Keratinocyte (primary cell): ENCODE measurements around the gene IRX4. TPM values are rescaled to one million over a fixed set of nuclear protein-coding genes. Genes with fewer than 3 reads are reported as not detected.
A peak's percentile ranks its signal among the peaks of the same experiment; 100 is the strongest.

Source experiments
- DNase-seq: peaks from one replicate; pipeline ENCODE4 v3.0.0-alpha.2; 2011; ENCODE audit warnings: low read depth, missing footprints, low spot score
- FAIRE-seq: peaks from 2 replicates; lab custom pipeline; 2011; peaks lifted over from hg19 to GRCh38; lab: Jason Lieb, UNC
- H2AFZ ChIP-seq: 2 replicates; pipeline ENCODE4 v1.6.0; 2012; ENCODE audit warnings: low read length, control low read depth, inconsistent platforms; ENCODE audit not compliant: control insufficient read depth
- H3K27ac ChIP-seq: 2 replicates; pipeline ENCODE4 v1.5.1; 2011; ENCODE audit warnings: low read length; ENCODE audit not compliant: control insufficient read depth, insufficient read depth
- H3K27me3 ChIP-seq: 3 replicates; pipeline ENCODE4 v1.6.0; 2011; ENCODE audit warnings: low read length; ENCODE audit not compliant: control insufficient read depth, insufficient read depth; ENCODE audit errors: extremely low read depth
- H3K36me3 ChIP-seq, 2 experiments: 2 replicates in 1 of 2; 3 replicates in 1 of 2; pipeline ENCODE4 v1.5.1; 2011; ENCODE audit warnings: low read length in 2 of 2, mild to moderate bottlenecking in 1 of 2; ENCODE audit not compliant: control insufficient read depth in 2 of 2, insufficient read depth in 2 of 2; ENCODE audit errors: extremely low read depth in 1 of 2
- H3K4me1 ChIP-seq: 3 replicates; pipeline ENCODE4 v1.5.1; 2011; ENCODE audit warnings: low read length; ENCODE audit not compliant: control insufficient read depth, insufficient read depth; ENCODE audit errors: extremely low read depth
- H3K4me2 ChIP-seq: 3 replicates; pipeline ENCODE4 v1.6.0; 2011; ENCODE audit warnings: low read depth, low read length; ENCODE audit not compliant: control insufficient read depth, insufficient read depth; ENCODE audit errors: extremely low read depth
- H3K4me3 ChIP-seq, 3 experiments: fragments of 200-600 bp in 1 of 3; sonication (generic) in 1 of 3; 2 replicates in 2 of 3; 3 replicates in 1 of 3; pipeline ENCODE4 v1.5.1; 2011 to 2016; ENCODE audit warnings: low read length in 3 of 3, mild to moderate bottlenecking in 3 of 3, control low read depth in 2 of 3, inconsistent platforms in 1 of 3, low read depth in 1 of 3, mixed read lengths in 1 of 3, mixed run types in 1 of 3, moderate library complexity in 1 of 3; ENCODE audit not compliant: control insufficient read depth in 2 of 3, insufficient read depth in 2 of 3; ENCODE audit errors: extremely low read depth in 1 of 3
- H3K79me2 ChIP-seq: 2 replicates; pipeline ENCODE4 v1.6.0; 2012; ENCODE audit warnings: low read length; ENCODE audit not compliant: control insufficient read depth, insufficient read depth
- H3K9ac ChIP-seq: 3 replicates; pipeline ENCODE4 v1.6.0; 2011; ENCODE audit warnings: low read length; ENCODE audit not compliant: control insufficient read depth, insufficient read depth; ENCODE audit errors: extremely low read depth
- H3K9me1 ChIP-seq: 3 replicates; pipeline ENCODE4 v1.6.0; 2011; ENCODE audit warnings: low read length; ENCODE audit not compliant: control insufficient read depth, insufficient read depth; ENCODE audit errors: extremely low read depth
- H3K9me3 ChIP-seq: 2 replicates; pipeline ENCODE4 v1.5.1; 2012; ENCODE audit warnings: low read depth, low read length; ENCODE audit not compliant: control insufficient read depth
- H4K20me1 ChIP-seq: 3 replicates; pipeline ENCODE4 v1.6.0; 2011; ENCODE audit warnings: low read length; ENCODE audit not compliant: control insufficient read depth, insufficient read depth; ENCODE audit errors: extremely low read depth
- CTCF ChIP-seq, 3 experiments: IDR thresholded peaks in 1 of 3; conservative IDR thresholded peaks in 1 of 3; optimal IDR thresholded peaks in 1 of 3; 2 replicates in 2 of 3; 3 replicates in 1 of 3; pipeline versions ENCODE3 to v1.5.1; 2011; ENCODE audit warnings: low read length in 3 of 3, mild to moderate bottlenecking in 3 of 3, moderate library complexity in 2 of 3, control low read depth in 1 of 3, inconsistent platforms in 1 of 3; ENCODE audit not compliant: insufficient read depth in 2 of 3; ENCODE audit errors: extremely low read depth in 1 of 3
- EZH2 ChIP-seq: IDR thresholded peaks from one replicate; pipeline ENCODE4 v1.6.1; 2012; ENCODE audit warnings: inconsistent platforms, mild to moderate bottlenecking, low read length, moderate library complexity
- dilution Hi-C: fragments of 300-500 bp; cut with MboI; formaldehyde crosslinking; loops from one replicate; pipeline ENCODE4 v1.7.0; 2020; ENCODE audit warnings: low sequenced_read_pairs; ENCODE audit not compliant: extremely low pct_ligation_motif_present
- polyA plus RNA-seq, 5 experiments: library from polyadenylated mRNA; depleted of rRNA in 3 of 5; stranded (reverse) in 3 of 5; stranded (forward) in 1 of 5; unstranded in 1 of 5; fragments of >200 nt; gene quantifications; 1 replicate in 1 of 5; 2 replicates in 3 of 5; 3 replicates in 1 of 5; pipeline versions ENCODE4 v1.2.1 to v1.2.3, GENCODE V29; 2011 to 2012; ENCODE audit warnings: missing spikeins in 2 of 5, low read depth in 1 of 5, low replicate concordance in 1 of 5

IRX4 gene
- polyA plus RNA-seq, 1 donor (not counting 4 experiments of a cell fraction or from before 2014, with no cell fraction given) = 18.2 TPM

DNA sequence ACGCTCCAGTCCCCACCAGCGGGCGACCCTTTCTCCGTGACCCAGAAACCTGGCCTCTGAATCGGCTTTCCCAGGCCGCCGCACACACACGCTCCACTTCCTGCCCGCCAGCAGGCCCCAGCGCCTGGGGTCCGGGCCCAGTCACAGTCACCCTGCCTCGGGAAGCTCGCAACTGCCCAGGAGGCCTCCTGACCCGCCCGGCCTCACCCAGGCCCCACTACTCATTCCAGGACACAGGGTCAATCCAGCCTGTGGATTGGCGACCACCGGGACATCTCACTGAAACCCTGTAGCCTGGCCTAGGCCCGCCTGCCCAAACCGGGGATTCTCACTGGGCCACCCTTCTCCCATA is 2.7 kb upstream of the IRX4 start:
- dilution Hi-C loops = no loop called here
- Histone ChIP-seq H3K4me2 (peak overlapping the region; percentile 78), H4K20me1 (no peaks in the 10 kb centered on the region), H3K36me3 (peaks cover 4 to 5% of the 10 kb centered on the region in 2 experiments), H3K9me3 (no peaks in the 10 kb centered on the region), H3K27ac (peak overlapping the region; percentile 95), H3K4me3 (peak overlapping the region; percentile 85 to 89 (median 88)), H3K9me1 (no peaks in the 10 kb centered on the region), H3K79me2 (peaks cover 44% of the 10 kb centered on the region), H3K9ac (peak overlapping the region; percentile 98), H3K27me3 (no peaks in the 10 kb centered on the region), H3K4me1 (peaks cover 32% of the 10 kb centered on the region), H2AFZ (no peak overlapping the region)
- no peak for DNase-seq
- no peak for TF ChIP-seq EZH2
- TF ChIP-seq CTCF (optimal IDR thresholded peaks at IDR 0.05 in 1 of 3, IDR thresholded peaks at IDR 0.05 in 1 of 3, conservative IDR thresholded peaks at IDR 0.05 in 1 of 3; ENCODE audit: extremely low read depth in 1 of 3, insufficient read depth in 2 of 3, low read length in 3 of 3) = no peak
- FAIRE-seq = no peak

DNA sequence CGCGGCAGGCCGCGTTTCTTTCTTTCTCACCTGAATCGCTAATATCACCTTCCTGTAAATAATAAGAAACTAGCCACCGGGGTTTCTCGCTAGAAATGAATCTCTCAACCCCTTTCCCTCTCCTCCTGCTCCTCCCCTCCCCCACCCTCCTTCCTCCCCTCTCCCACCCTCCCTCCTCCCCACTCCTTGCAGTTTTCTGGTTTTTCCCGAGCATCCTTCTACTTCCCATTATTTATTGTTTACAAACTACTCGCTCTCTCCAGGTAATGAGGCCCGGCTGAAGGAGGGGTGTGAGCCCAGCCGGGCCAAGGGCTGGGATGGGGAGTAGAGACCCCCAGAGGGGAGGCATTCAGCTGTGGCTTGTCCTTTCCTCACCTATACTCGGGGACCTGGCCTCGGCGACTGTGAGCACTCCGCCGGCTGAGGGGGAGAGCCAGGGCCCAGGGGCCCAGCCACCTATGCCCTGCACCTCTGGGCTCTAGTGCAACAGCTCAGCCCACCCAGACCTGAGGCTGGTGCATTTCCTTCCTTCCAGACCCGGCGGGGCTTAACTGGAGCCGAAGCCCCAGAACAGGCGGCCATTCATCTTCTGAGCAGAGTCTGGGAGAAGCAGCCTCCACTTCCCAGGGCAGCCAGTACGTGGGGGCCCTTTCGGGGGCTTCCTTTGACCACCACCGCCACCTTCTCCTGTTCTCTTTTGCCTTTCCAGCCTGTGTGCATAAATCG is 2.1 kb upstream of the IRX4 start:
- DNase-seq = no peak

More for the DNA sequence above, 2.1 kb upstream of the IRX4 start:
- Histone ChIP-seq H3K4me2 (peak overlapping the region; percentile 78), H3K9ac (peak overlapping the region; percentile 98), H3K36me3 (peaks cover 7 to 10% of the 10 kb centered on the region in 2 experiments), H3K79me2 (peaks cover 46% of the 10 kb centered on the region), H3K27ac (peak overlapping the region; percentile 95), H4K20me1 (no peaks in the 10 kb centered on the region), H2AFZ (no peak overlapping the region), H3K4me1 (peaks cover 30% of the 10 kb centered on the region), H3K27me3 (no peaks in the 10 kb centered on the region), H3K4me3 (peak overlapping the region; percentile 85 to 89 (median 88)), H3K9me3 (no peaks in the 10 kb centered on the region), H3K9me1 (no peaks in the 10 kb centered on the region)
- dilution Hi-C loops = no loop called here
- TF ChIP-seq CTCF (optimal IDR thresholded peaks at IDR 0.05 in 1 of 3, IDR thresholded peaks at IDR 0.05 in 1 of 3, conservative IDR thresholded peaks at IDR 0.05 in 1 of 3; ENCODE audit: extremely low read depth in 1 of 3, insufficient read depth in 2 of 3, low read length in 3 of 3) = no peak
- no peak for TF ChIP-seq EZH2
- FAIRE-seq = no peak
